ENCODE results near the gene PHF20. TPM values are rescaled to one million over a fixed set of nuclear protein-coding genes. Genes with fewer than 3 reads are reported as not detected.

The PHF20 gene
- total RNA-seq, 1 donor from 2014 or later, result 40.1 TPM

- H3K4me1 ChIP-seq (ENCODE audit: insufficient read depth, low read length), result peaks cover 18% of the 10 kb centered on the region
- H3K27ac ChIP-seq (ENCODE audit: low read depth, low read length), result no peak overlapping the region
- Mint-ChIP-seq H3K9me3 (ENCODE audit: unreplicated experiment) (no peaks in the 10 kb centered on the region), H3K4me1 (ENCODE audit: low read depth, unreplicated experiment) (peaks cover 34% of the 10 kb centered on the region), H3K27ac (ENCODE audit: unreplicated experiment) (peak overlapping the region; percentile 18), H3K4me3 (ENCODE audit: unreplicated experiment) (peak overlapping the region; percentile 8), H3K27me3 (ENCODE audit: low read depth, unreplicated experiment) (no peaks in the 10 kb centered on the region), H3K36me3 (ENCODE audit: low read depth, unreplicated experiment) (peaks cover 26% of the 10 kb centered on the region)
- TF ChIP-seq CTCF (IDR thresholded peaks at IDR 0.05; ENCODE audit: insufficient read depth, low read depth, low read length) (no peak), EZH2 (IDR thresholded peaks at IDR 0.05; ENCODE audit: insufficient read depth, low read length) (no peak)
- H4K20me1 ChIP-seq (ENCODE audit: insufficient read depth, low read length), result peaks cover 100% of the 10 kb centered on the region
- H3K4me2 ChIP-seq (ENCODE audit: low read length), result peak overlapping the region; percentile 30
- DNase-seq (ENCODE audit: low read depth) (no peak), FAIRE-seq (no peak)
- H3K36me3 ChIP-seq (ENCODE audit: insufficient read depth, low read length), result peaks cover 83% of the 10 kb centered on the region
- no peaks in the 10 kb centered on the region for H3K9me3 ChIP-seq (ENCODE audit: insufficient read depth, low read depth, low read length)
- H3K27me3 ChIP-seq (ENCODE audit: insufficient read depth, low read length), result no peaks in the 10 kb centered on the region
- H3K79me2 ChIP-seq (ENCODE audit: insufficient read depth, low read length), result peaks cover 100% of the 10 kb centered on the region
- H3K4me3 ChIP-seq (ENCODE audit: insufficient read depth, low read depth, low read length), result no peak overlapping the region
- H2AFZ ChIP-seq (ENCODE audit: low read depth, low read length), result no peak overlapping the region
- no peak overlapping the region for H3K9ac ChIP-seq (ENCODE audit: low read length)
Measured at GRCh38 chr20:35734777-35735649, 36.8 kb upstream of the PHF20 start.

GRCh38 chr20:35735826-35736470, 35.9 kb upstream of the PHF20 start:
- Mint-ChIP-seq H3K27me3 (ENCODE audit: low read depth, unreplicated experiment) (no peaks in the 10 kb centered on the region), H3K9me3 (ENCODE audit: unreplicated experiment) (no peaks in the 10 kb centered on the region), H3K4me1 (ENCODE audit: low read depth, unreplicated experiment) (peaks cover 27% of the 10 kb centered on the region), H3K27ac (ENCODE audit: unreplicated experiment) (no peak overlapping the region), H3K4me3 (ENCODE audit: unreplicated experiment) (peak overlapping the region; percentile 62), H3K36me3 (ENCODE audit: low read depth, unreplicated experiment) (peaks cover 30% of the 10 kb centered on the region)
- H3K27me3 ChIP-seq (ENCODE audit: insufficient read depth, low read length), result no peaks in the 10 kb centered on the region
- H4K20me1 ChIP-seq (ENCODE audit: insufficient read depth, low read length), result peaks cover 100% of the 10 kb centered on the region
- peaks cover 100% of the 10 kb centered on the region for H3K79me2 ChIP-seq (ENCODE audit: insufficient read depth, low read length)
- no peak overlapping the region for H2AFZ ChIP-seq (ENCODE audit: low read depth, low read length)
- no peaks in the 10 kb centered on the region for H3K9me3 ChIP-seq (ENCODE audit: insufficient read depth, low read depth, low read length)
- H3K4me2 ChIP-seq (ENCODE audit: low read length), result peak overlapping the region; percentile 42
- H3K27ac ChIP-seq (ENCODE audit: low read depth, low read length), result no peak overlapping the region
- H3K4me3 ChIP-seq (ENCODE audit: insufficient read depth, low read depth, low read length), result no peak overlapping the region
- H3K36me3 ChIP-seq (ENCODE audit: insufficient read depth, low read length), result peaks cover 81% of the 10 kb centered on the region
- peak overlapping the region; percentile 34 for H3K9ac ChIP-seq (ENCODE audit: low read length)
- peaks cover 23% of the 10 kb centered on the region for H3K4me1 ChIP-seq (ENCODE audit: insufficient read depth, low read length)
- FAIRE-seq (no peak), DNase-seq (ENCODE audit: low read depth) (no peak)
- TF ChIP-seq EZH2 (IDR thresholded peaks at IDR 0.05; ENCODE audit: insufficient read depth, low read length), result no peak
- no peak for TF ChIP-seq CTCF (IDR thresholded peaks at IDR 0.05; ENCODE audit: insufficient read depth, low read depth, low read length)

Measured in astrocyte (in vitro differentiated cells and primary cell).